GM18909 (cell line): ENCODE results near the gene TMEM140.
A peak's percentile ranks its signal among the peaks of the same experiment; 100 is the strongest.
"Not testable (repeated sequence)": the region's sequence is repeated elsewhere in the genome, so short reads cannot be mapped to it uniquely, and the experiment has no call there.

Source experiments
- ATAC-seq: cut with Tn5 transposase; IDR thresholded peaks from one replicate; pipeline ENCODE4 v1.9.1; 2021; ENCODE audit warnings: mild to moderate bottlenecking; ENCODE audit not compliant: unreplicated experiment, poor library complexity

Gene TMEM140

DNA sequence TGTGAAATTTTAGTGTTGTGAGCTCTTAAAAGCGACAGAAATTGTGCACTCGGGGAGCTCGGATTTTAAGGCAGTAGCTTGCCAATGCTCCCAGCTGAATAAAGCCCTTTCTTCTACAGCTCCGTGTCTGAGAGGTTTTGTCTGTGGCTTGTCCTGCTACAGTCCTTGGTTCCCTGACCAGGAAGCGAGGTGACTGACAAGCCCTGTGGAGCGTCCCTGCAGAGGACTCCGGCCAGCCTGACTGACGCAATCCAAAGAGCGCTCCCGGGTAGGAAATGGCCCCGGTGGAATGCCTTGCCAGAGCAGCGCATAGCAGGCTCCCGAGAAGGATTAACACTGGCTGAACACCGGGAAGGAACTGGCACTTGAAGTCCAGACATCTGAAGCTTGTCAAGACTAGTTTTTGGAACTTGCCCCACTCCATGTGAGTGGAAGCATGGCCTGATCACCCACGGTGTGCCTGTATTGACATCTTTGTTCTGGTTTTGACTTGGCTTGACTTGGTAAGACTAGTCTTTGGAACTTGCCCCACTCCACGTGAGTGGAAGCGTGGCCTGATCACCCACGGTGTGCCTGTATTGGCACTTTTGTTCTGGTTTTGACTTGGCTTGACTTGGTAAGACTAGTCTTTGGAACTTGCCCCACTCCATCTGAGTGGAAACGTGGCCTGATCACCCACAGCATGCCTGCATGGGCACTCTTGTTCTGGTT, 23.9 kb downstream of the TMEM140 start:
- ATAC-seq = not testable (repeated sequence)

DNA sequence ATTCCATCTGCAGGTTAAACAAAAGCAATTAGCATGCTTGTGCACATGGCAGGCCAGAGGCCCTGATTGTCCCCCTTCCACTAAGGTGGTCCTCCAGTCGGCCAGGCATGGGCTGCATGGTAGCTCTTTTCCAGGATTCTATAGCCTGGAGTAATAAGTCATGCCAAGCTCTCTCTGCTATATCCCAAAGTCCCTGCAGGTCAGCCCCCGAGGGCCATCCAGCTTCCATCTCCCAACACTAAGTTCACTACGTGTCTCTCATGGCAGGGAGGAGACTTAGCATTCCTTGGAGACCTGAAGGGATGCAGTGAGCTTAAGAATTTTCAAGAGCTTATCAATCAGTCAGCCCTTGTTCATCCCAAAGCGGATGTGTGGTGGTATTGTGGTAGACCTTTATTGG, 26.0 kb downstream of the TMEM140 start:
- not testable (repeated sequence) for ATAC-seq

DNA sequence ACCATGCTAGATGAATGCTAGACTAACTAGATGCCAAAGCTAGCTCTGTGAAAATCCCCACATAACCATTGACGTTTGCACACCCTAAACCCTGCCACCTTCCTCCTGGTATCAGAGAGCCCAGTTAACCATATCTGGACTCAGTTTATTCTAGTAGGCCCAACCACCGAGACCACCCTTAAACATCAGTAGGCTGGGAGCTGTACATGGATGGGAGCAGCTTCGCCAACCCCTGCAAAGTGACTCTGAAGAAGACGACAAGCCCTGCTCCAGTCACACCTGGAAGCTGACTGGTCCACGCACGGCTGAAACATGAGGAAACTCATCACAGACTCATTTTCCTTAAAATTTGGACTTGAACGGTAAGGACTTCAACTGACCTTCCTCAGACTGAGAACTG, 27.1 kb downstream of the TMEM140 start:
- no peak for ATAC-seq

DNA sequence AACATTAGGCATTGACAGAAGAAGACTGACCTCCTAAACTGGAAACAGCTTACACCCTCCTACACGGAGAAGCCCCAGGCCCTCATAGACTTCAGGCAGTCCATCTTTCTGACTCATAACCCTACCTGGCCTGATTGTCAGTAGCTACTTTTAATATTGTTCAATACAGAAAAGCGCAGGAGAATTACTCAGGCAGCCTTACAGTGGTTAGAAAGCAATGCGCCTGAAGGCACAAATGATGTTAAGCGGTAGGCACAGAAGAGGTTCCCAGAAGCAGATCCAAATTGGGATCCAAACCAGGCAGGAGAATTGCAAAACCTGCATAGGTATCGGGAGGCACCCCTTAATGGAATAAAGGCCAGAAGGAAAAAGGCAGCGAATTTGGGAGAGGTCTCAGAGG, 28.1 kb downstream of the TMEM140 start:
- ATAC-seq = no peak

DNA sequence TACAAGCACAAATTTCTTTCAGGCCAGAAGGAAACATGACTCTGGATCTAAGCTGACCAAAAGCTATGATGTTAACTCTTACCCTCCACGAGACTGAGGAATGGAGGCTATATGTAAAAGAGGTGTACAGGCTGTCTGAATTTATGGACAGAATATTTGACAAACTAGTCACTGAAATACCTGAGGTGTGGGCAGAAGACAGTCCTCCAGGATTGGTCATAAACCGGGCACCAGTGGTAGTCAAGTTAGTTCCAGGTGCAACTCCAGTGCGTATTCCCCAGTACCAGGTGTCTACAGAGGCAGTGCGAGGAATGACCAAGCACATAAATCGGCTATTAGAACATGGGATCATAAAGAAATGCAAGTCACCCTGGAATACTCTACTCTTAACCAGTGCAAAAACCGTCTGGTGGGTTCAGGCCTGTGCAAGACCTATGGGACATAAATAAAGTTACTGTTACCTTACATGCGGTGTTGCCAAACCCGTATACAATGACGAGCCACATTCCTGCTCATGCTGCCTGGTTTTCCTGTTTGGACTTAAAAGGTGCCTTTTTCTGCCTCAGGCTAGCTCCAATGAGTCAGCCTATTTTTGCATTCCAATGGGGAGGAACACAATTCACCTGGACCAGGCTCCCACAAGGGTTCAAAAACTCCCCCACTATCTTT, 29.3 kb downstream of the TMEM140 start:
- no peak for ATAC-seq

DNA sequence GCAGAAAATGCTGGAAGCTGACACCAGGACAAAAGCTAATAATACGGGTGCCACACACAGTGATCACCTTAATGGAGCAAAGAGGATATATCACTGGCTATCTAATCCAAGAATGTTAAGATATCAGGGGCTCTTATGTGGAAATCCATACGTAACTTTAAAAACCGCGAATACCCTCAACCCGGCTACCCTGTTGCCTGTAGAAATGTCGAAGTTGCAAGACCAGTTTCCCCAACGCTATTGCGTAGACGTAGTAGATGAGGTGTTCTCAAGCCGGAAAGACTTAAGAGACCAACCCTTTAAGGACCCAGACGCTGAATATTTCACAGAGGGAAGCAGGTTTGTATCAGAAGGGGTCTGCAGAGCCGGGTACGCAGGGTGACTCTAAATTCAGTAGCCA, 30.5 kb downstream of the TMEM140 start:
- ATAC-seq = no peak

DNA sequence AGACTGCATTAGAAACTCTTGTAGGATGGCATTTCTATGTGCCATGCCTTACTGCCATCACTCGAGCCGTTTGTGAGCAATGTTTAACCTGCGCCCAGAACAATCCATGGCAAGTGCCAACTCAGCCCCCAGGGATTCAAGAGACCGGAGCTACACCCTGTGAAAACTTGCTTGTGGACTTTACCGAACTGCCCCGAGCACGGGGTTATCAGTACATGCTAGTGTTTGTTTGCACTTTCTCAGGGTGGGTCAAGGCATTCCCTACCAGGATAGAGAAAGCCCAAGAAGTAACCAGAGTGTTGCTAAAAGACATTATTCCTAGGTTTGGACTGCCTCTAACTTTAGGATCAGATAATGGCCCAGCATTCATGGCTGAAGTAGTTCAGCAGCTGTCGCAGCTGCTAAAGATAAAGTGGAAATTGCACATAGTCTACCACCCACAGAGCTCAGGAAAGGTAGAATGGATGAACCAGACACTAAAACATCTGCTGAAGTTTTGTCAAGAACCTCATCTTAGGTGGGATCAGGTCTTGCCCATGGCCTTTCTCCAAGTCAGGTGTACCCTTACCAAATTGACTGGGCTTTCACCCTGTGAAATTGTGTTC, 31.6 kb downstream of the TMEM140 start:
- no peak for ATAC-seq

DNA sequence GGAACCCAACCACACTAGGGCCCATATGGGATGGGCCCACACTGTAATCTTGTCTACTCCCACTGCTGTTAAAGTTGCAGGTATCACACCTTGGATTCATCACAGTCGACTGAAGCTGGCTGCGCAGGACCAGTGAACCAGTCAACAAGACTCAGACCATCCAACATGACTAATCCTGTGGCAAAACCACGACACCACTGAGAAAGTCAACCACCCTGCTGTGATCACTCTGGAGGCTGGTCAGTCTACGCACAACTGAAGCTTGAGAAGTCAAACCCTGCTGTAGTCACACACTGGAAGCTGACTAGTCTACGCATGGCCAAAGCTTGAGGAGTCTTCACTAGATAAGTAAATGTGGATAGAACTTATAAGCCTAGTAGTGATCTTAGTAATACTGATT, 32.2 kb downstream of the TMEM140 start:
- no peak for ATAC-seq

DNA sequence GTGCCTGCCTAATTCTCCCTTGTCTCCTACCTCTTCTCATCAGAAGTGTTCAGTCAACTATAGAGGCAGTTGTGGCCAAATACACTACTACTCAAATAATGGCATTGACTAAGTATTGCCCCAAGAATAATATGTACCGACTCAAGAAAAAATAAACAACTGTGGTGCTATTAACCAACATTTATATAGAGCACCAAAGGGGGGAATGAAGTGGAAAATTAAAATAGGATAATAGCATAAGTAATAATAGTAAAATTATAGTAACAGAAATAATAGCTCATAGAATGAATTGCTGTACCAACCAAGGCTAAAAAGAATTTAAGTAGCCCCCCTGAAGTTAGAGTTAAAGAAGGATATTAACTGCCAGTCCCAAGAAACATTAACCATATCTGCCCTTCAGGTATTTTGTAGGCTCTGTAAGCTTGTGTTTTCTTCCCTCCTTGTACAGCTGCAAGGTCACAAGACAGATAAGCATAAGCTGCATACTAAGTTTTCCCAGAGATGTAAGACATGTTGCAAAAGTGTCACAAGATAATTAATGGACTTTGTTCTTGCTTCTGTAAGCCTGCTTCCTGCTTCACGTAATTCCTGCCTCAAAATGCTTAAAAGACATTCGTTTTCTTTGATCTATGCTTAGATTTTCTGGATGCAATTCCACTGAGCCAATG, 33.5 kb downstream of the TMEM140 start:
- no peak for ATAC-seq

DNA sequence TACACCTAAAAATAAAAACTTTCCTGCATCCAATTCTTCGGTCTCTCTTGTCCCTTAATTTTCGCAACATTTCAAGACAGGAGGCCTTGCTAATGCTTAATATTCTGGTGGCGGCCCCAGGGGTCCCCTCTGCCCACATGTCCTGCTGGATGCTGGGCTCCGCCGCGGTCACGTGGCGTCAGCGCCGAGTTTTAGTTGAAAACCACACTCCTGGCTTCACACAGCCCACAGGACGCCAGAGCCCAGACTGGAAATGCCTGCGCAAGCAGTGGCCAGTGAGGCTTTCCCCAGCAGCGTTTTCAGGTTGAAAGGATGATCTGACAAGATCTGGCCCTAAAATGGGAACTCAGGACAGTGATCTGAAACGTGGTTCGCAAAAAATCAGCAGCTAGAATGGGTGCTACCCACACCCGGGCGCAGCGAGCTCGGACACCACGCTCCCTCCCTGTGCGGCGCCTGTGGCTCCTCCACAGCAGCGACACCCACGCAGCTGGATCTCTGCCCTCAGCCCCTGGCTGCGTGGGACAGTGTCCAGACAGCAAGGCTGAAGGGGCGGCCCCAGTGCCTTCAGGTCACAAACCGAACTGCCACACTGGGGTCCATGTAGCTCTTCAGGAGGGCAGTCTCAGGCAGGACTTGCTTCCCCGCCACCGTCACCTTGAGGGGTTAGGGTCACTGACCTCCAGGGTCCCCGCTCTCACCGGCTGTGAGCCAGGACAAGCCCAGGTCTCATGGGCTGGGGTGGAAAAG, 34.2 kb downstream of the TMEM140 start:
- ATAC-seq = no peak

DNA sequence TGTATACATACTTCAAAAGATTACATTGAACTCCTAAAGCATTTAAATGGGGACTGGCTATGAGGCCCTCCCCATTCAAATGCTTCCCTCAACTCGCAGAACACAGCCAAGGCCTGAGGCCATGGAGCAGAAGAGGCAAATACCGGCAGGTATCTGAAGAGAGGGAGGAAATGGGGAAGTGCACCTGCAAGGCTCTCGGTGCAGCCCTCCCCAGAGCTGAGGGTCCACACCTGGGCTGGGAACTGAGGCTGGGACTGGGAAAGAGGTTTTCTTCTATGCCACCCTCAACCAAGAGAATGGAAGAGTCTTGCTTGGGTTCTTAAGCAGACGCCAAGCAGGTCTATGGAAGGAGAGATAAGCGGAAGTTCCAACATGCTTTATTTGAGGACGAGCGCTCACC, 35.6 kb downstream of the TMEM140 start:
- no peak for ATAC-seq

DNA sequence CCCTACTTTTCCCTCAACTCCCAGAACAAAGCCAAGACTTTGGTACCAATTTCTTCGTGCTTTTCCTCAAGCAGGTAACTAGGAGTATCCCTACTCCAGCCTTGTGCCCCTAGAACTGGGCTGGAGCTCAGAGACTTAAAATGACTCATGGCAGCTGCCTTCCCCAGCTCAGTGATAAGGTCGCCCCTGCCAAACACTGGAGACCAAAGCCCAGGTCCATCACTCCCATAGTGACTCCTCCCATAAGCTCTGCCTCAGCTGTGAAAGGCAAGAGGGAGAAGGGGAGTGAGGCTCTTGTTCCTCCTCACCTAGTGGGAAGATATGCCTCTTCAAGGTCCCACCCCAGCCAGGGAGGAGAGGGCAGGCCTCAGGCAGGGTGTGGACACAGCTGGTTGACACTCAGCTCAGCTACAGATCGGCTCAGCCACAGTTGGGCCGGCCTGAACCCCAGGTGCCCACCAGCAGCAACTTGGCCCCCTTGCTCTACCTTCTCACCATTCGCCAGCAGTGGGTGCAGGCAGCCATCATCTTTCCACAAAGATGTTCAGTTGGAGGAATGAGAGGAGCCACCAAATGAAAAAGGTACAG, 36.5 kb downstream of the TMEM140 start:
- ATAC-seq = no peak

DNA sequence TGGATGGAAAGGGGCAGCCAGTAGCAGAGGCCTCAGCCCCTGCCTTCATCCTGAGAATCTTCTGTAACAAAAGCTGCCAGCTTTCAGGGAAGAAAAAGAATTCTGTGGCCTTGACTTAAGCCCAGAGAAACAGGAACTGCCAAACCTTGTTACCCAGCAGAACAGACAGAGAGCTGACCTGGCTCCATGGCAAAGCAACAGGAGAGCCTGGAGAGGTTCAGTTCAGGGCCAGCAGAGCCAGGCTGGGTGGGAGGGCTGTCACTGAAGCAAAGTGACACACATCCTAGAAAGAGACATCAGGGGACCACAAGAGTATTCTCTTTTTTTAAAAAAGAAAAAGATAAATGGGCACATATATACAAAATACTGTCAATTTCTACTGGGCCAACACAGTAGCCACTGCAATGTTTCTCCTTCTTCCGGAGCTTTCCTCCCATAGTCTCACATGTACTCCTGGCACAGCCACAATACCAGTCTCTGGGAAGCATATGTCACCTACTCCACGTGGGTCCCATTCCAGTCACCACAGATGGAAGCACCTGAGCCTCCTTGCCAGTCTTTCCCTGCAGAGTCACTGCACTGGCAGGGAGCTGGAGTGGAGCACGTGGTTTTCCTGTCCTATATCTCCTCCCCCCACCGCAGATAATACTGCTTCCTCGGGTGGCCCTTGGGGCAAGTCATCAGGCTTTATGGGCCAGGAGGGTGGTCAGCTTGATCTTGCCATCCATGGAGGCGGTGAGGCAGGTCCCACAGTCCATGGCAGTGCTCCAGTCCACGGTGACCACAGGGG, 37.8 kb downstream of the TMEM140 start:
- ATAC-seq = no peak

DNA sequence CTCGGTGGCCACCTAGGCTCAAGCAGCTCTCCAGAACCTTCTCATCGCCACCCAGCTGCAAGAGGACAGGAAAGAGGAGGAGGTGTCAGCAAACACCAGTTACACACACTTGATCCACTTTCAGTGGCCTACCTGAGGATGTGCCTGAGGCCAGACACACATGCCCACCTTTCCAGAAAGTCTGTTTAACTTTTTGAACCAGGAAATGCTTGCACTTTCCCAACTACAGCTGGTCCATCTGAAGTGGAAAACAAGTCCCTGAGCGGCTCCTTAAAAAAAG, 38.3 kb downstream of the TMEM140 start:
- ATAC-seq = no peak

DNA sequence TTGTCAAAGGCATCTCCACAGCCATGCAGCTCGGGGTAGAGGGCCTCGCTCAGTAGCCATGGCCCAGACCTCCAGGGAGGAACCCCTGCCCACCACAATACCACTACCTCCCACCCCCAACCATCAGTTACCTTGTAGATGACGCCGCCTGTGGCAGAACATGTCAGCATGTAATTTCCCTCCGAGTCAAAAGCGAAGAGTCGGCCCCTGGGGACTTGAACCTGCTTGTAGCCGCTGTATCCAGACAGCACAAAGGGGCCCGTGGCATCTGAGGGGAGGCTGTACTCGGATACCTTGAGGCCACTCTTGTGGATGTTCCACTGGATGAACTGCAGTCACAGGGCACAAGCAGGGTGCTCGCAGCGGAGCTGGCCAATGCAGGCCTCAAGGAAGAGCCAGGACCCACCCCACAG, 39.0 kb downstream of the TMEM140 start:
- peak; percentile 57 for ATAC-seq

DNA sequence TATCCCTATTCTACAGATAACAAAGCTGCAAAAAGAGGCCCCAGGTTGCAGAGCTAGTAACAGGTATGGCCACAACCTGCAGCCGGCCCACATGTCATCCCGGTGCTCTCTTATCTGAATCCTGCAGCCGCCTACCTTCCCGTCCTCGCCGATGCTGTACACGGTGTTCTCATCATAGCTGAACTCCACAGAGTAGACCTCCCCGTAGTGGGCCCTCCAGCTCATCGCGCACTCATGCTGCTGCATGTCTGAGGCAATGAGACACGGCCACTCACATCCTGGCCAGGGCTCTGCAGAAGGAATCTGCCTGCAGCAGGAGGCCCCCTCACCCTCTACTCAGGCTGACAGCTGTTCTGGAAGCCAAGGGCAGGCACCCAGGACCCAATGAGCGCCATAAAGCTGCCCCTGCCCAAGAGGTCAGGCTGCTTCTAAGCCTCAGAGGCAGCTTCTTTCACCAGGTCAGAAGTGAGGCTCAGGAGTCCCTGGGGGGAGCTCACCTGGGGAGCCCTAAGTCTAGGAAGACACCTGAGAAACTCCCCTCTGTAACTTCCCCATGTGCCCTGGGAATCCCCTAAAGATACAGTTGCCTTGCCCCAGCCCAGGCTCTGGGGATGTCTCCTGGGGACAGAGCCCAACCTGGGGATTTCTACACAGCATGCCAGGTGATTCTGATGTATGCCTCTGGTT, 40.6 kb downstream of the TMEM140 start:
- peak; percentile 40 for ATAC-seq

DNA sequence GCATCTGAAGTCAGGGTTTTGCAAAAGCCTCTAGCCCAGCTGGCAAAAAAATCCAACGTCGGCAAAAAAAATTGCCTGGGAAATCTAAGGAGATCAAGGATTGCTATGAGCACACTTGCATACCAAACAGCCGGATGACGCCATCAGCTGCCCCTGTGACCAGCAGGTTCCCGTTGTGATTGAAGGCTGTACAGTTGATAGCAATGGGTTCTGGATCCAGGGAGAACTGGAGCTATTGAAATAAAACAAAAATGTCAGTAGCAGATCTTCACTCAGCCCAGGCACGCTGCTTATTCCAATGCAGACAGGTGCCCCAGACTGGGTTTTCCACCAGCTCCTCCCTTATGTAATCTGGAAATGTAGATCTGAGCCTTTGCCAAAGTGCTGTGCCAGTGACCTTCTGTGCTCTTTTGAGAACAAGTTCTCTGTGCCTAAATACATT, 41.4 kb downstream of the TMEM140 start:
- no peak for ATAC-seq

DNA sequence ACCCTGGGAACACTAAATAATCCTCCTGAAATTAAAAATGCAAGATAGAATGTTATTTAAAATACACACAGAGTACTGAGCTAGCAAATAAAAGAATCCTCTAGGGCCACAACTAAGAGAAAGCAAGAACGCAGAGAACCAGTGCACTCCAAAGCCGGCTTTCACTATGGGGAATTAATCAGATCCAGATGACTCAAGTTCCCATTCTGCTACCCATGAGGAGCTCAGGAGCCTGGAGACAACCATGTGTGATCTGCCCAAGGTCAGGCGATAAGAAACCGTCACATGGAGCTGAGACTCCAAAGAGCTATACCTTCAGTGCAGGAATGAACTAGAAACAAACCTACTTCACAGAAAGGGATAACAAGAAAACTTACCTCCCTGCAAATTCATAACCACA, 42.1 kb downstream of the TMEM140 start:
- no peak for ATAC-seq

DNA sequence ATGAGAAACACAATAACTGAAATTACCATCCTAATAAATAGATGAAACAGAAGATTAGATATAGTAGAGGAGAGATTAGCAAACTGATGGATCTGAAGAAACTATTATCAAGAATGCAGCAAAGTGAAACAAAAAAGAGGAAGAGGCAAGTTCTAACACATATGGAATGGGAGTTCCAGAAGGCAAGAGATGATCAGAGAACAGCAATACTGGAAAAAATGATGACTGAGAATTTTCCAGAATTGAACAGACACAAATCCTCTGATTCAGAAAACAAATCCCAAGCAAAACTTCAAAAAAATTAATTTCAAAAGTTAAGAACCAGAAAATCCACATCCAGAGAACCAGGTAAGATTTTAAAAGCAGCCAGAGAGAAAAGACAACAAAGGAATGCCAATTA, 42.8 kb downstream of the TMEM140 start:
- ATAC-seq = no peak
